Measurements from ENCODE around the gene FANCE. TPM values are rescaled to one million over a fixed set of nuclear protein-coding genes. Genes with fewer than 3 reads are reported as not detected.

FANCE gene
- total RNA-seq, 1 experiment from 2014 or later: 12.4 TPM

DNA sequence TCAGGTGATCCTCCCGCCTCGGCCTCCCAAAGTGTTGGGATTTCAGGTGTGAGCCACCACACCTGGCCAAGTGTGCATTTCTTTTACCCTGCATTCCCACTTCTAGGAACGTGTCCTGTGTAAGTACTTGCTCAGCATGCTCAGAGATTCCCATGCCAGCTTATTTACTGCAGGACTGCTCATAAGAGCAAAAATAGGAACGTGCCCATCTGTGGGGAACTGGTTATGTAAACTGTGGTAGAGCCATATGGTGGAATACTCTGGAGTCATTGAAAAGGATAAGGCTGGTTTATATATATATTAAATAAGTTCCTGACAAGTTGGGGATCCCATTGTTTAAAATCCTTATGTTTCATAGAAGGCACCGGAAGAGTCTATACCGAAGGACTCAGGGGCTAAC, 38.2 kb upstream of the FANCE start:
- CTCF ChIA-PET: interaction anchor here (2.5 kb wide), 1 partner anchor 71 kb away, joined by 29 read pairs; the partner anchor contains the start of gene PPARD
- intact Hi-C loops (cut with micrococcal nuclease; ENCODE audit: unreplicated experiment): no loop called here
- Mint-ChIP-seq H3K4me3 (ENCODE audit: unreplicated experiment) (no peak overlapping the region), H3K27me3 (ENCODE audit: insufficient read depth, unreplicated experiment) (no peaks in the 10 kb centered on the region), H3K27ac (ENCODE audit: unreplicated experiment) (no peak overlapping the region), H3K4me1 (ENCODE audit: low read depth, unreplicated experiment) (peaks cover 16% of the 10 kb centered on the region), H3K9me3 (ENCODE audit: unreplicated experiment) (no peaks in the 10 kb centered on the region), H3K36me3 (ENCODE audit: insufficient read depth, unreplicated experiment) (peaks cover 14% of the 10 kb centered on the region)
- POLR2A ChIA-PET: no interaction called here
- Histone ChIP-seq H3K4me1 (peaks cover 7% of the 10 kb centered on the region; the same call in 1 of the 2 replicates), H3K27me3 (replicated peaks; ENCODE audit: control insufficient read depth, insufficient read depth, low read length) (no peaks in the 10 kb centered on the region), H3K36me3 (ENCODE audit: control insufficient read depth, insufficient read depth, low read length) (no peaks in the 10 kb centered on the region), H3K4me3 (ENCODE audit: low read depth, low read length) (no peak overlapping the region), H3K9me3 (no peaks in the 10 kb centered on the region)
- no TSS peak for BruUV-seq (replicated peaks)
- no peak for DNase-seq
- TF ChIP-seq, protein P1, sequence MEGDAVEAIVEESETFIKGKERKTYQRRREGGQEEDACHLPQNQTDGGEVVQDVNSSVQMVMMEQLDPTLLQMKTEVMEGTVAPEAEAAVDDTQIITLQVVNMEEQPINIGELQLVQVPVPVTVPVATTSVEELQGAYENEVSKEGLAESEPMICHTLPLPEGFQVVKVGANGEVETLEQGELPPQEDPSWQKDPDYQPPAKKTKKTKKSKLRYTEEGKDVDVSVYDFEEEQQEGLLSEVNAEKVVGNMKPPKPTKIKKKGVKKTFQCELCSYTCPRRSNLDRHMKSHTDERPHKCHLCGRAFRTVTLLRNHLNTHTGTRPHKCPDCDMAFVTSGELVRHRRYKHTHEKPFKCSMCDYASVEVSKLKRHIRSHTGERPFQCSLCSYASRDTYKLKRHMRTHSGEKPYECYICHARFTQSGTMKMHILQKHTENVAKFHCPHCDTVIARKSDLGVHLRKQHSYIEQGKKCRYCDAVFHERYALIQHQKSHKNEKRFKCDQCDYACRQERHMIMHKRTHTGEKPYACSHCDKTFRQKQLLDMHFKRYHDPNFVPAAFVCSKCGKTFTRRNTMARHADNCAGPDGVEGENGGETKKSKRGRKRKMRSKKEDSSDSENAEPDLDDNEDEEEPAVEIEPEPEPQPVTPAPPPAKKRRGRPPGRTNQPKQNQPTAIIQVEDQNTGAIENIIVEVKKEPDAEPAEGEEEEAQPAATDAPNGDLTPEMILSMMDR (IDR thresholded peaks at IDR 0.05; ENCODE audit: insufficient read depth in 1 of 2, low read depth in 1 of 2, low read length in 1 of 2, severe bottlenecking in 1 of 2, unreplicated experiment in 1 of 2): no peak

GRCh38 chr6:35415065-35415891, 36.9 kb upstream of the FANCE start:
- no peaks in the 10 kb centered on the region; the same call in 1 of the 2 replicates for H3K36me3 ChIP-seq (ENCODE audit: control insufficient read depth, insufficient read depth, low read length)
- no peaks in the 10 kb centered on the region for H3K27me3 ChIP-seq (replicated peaks; ENCODE audit: control insufficient read depth, insufficient read depth, low read length)
- Mint-ChIP-seq H3K4me1 (ENCODE audit: low read depth, unreplicated experiment) (peaks cover 16% of the 10 kb centered on the region), H3K36me3 (ENCODE audit: insufficient read depth, unreplicated experiment) (peaks cover 14% of the 10 kb centered on the region), H3K4me3 (ENCODE audit: unreplicated experiment) (no peak overlapping the region), H3K27me3 (ENCODE audit: insufficient read depth, unreplicated experiment) (no peaks in the 10 kb centered on the region), H3K27ac (ENCODE audit: unreplicated experiment) (no peak overlapping the region), H3K9me3 (ENCODE audit: unreplicated experiment) (no peaks in the 10 kb centered on the region)
- no peak overlapping the region for H3K4me3 ChIP-seq (ENCODE audit: low read depth, low read length)
- TF ChIP-seq, protein P1 (IDR thresholded peaks at IDR 0.05; ENCODE audit: insufficient read depth in 1 of 2, low read depth in 1 of 2, low read length in 1 of 2, severe bottlenecking in 1 of 2, unreplicated experiment in 1 of 2): peak; percentile 36 to 73
- POLR2A ChIA-PET: interaction anchor here (0.5 to 0.7 kb wide), 3 partner anchors 8 to 448 kb away, joined by 3 to 4 read pairs (median 4); partner anchors contain the start of gene PPARD
- BruUV-seq (replicated peaks): no TSS peak
- H3K9me3 ChIP-seq: no peaks in the 10 kb centered on the region
- intact Hi-C loops (cut with micrococcal nuclease; ENCODE audit: unreplicated experiment): loop anchor here (1.0 kb wide), 4 partner anchors 13 to 73 kb away; partner anchors contain the start of gene PPARD
- CTCF ChIA-PET: interaction anchor here (0.6 to 2.5 kb wide), 14 partner anchors 8 to 119 kb away, joined by 3 to 29 read pairs (median 3); partner anchors contain the start of genes PPARD, RPL10A and TEAD3
- H3K4me1 ChIP-seq: peaks cover 7% of the 10 kb centered on the region; the same call in 1 of the 2 replicates
- DNase-seq: peak; percentile 72 to 78

GRCh38 chr6:35417979-35418661, 34.0 kb upstream of the FANCE start:
- H3K4me3 Mint-ChIP-seq (ENCODE audit: unreplicated experiment): no peak overlapping the region
- peaks cover 16% of the 10 kb centered on the region for H3K4me1 Mint-ChIP-seq (ENCODE audit: low read depth, unreplicated experiment)
- no peaks in the 10 kb centered on the region for H3K27me3 Mint-ChIP-seq (ENCODE audit: insufficient read depth, unreplicated experiment)
- no peak for DNase-seq
- Histone ChIP-seq H3K36me3 (ENCODE audit: control insufficient read depth, insufficient read depth, low read length) (no peaks in the 10 kb centered on the region; the same call in 1 of the 2 replicates), H3K4me1 (peaks cover 7% of the 10 kb centered on the region; the same call in 1 of the 2 replicates), H3K4me3 (ENCODE audit: low read depth, low read length) (no peak overlapping the region), H3K27me3 (replicated peaks; ENCODE audit: control insufficient read depth, insufficient read depth, low read length) (no peaks in the 10 kb centered on the region), H3K9me3 (no peaks in the 10 kb centered on the region)
- H3K36me3 Mint-ChIP-seq (ENCODE audit: insufficient read depth, unreplicated experiment): peaks cover 12% of the 10 kb centered on the region
- intact Hi-C loops (cut with micrococcal nuclease; ENCODE audit: unreplicated experiment): no loop called here
- POLR2A ChIA-PET: no interaction called here
- H3K27ac Mint-ChIP-seq (ENCODE audit: unreplicated experiment): no peak overlapping the region
- CTCF ChIA-PET: no interaction called here
- BruUV-seq (replicated peaks): no TSS peak
- H3K9me3 Mint-ChIP-seq (ENCODE audit: unreplicated experiment): no peaks in the 10 kb centered on the region
- TF ChIP-seq, protein P1 (IDR thresholded peaks at IDR 0.05; ENCODE audit: insufficient read depth in 1 of 2, low read depth in 1 of 2, low read length in 1 of 2, severe bottlenecking in 1 of 2, unreplicated experiment in 1 of 2): no peak

Data from Caco-2 (cell line).